GM12891 (cell line): Measurements from ENCODE around the gene TEKTIP1.
A peak's percentile ranks its signal among the peaks of the same experiment; 100 is the strongest.

Experiments
- DNase-seq: peaks from one replicate; pipeline ENCODE4 v3.0.0; 2011; ENCODE audit warnings: low spot score; ENCODE audit not compliant: insufficient read length
- FAIRE-seq: peaks from 2 replicates; lab custom pipeline; 2011; peaks lifted over from hg19 to GRCh38; lab: Jason Lieb, UNC
- PAX5 ChIP-seq: IDR thresholded peaks from 2 replicates; pipeline ENCODE4 v1.6.1; 2011; ENCODE audit warnings: low read length, moderate library complexity, mild to moderate bottlenecking; ENCODE audit not compliant: insufficient read depth, severe bottlenecking
- POLR2A ChIP-seq: IDR thresholded peaks from 2 replicates; pipeline ENCODE4 v1.6.1; 2011; ENCODE audit warnings: low read depth, low read length, control low read depth
- POLR2AphosphoS5 ChIP-seq: IDR thresholded peaks from 2 replicates; pipeline ENCODE4 v1.6.1; 2011; ENCODE audit warnings: low read depth, low read length, control low read depth
- POU2F2 ChIP-seq: IDR thresholded peaks from 2 replicates; pipeline ENCODE4 v1.6.1; 2011; ENCODE audit warnings: low read depth, mild to moderate bottlenecking, control low read depth, low read length, moderate library complexity
- SPI1 ChIP-seq: IDR thresholded peaks from 2 replicates; pipeline ENCODE4 v1.6.1; 2011; ENCODE audit warnings: low read depth, low read length, control low read depth
- TAF1 ChIP-seq: IDR thresholded peaks from 2 replicates; pipeline ENCODE4 v1.6.1; 2011; ENCODE audit warnings: low read depth, low read length, control low read depth

TEKTIP1 gene

DNA sequence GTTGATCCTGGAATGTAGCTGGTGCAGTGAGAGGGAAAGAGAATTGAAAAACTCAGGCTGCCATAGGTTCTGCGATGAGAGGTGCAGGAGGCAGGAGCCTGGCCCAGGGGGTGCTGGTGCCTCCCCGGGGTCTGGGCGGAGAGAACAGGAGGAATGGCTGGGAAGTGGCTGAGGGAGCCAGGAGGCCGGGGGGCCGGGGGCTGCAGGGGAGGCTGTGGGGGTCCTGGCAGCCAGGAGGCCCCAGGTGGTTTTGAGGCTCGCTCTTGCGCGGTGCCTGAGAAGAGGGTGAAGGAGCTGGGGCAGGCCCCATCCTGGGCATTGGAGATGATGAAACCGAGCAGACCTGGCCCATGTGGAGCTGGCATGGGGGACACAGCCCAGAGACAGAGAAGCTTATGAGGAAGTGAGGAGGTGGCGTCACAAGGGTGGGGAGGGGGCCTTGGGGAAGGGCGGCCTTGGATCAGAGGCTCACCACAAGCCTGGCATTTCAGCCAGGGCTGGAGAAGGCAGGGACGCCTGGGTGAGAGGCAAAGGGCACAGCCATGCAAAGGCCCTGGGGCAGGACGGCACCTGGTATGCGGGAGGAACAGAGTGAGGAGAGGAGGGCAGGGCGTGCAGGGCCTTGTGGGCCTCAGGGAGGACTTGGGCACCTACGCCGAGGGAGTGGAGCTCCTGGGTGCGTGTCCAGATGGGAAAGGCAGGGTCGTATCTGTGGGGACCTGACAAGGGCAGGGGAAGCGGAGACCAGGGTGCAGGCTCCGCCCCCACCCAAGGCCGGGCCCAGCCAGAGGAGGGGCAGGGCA is 1.3 kb upstream of the TEKTIP1 start:
- DNase-seq = no peak
- peak; percentile 2; the same call in 1 of the 2 replicates for TF ChIP-seq POLR2A
- no peak for TF ChIP-seq POLR2AphosphoS5
- no peak for FAIRE-seq

DNA sequence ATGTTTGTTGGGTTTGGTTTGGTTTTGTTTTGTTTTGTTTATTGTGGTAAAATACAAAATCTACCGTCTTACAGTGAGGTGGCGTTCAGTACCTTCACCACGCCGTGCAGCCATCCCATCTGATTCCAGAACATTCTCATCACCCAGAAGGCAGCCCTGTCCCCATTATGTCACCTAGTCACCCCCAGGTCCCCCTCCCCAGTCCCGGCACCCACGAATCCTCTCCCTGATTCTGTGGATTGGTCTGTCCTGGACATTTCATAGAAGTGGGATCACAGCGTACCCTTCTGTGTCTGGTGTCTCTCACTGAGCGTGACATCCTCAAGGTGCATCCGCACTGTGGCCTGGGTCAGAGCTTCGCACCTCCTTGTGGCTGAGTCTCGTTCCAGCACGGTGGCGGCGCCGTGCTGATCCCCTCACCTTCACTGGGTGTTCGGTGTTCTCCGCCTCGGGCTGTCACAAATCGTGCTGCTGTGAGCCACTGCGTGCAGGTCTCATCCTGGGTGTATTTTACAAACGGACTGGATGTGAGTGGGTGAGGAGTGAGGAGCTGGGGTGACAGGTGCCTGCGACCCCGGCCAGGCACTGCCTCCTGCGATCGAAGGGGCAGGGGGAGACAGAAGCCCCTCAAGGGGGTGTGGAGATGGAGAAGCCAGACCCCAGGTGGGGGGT is 580 bp upstream of the TEKTIP1 start:
- TF ChIP-seq PAX5 = no peak
- TF ChIP-seq POLR2AphosphoS5 = no peak; the same call in 1 of the 2 replicates
- TF ChIP-seq POLR2A = no peak; the same call in 1 of the 2 replicates
- TF ChIP-seq POU2F2 = no peak
- no peak for TF ChIP-seq SPI1
- TF ChIP-seq TAF1 = no peak
- FAIRE-seq = no peak
- DNase-seq = no peak

DNA sequence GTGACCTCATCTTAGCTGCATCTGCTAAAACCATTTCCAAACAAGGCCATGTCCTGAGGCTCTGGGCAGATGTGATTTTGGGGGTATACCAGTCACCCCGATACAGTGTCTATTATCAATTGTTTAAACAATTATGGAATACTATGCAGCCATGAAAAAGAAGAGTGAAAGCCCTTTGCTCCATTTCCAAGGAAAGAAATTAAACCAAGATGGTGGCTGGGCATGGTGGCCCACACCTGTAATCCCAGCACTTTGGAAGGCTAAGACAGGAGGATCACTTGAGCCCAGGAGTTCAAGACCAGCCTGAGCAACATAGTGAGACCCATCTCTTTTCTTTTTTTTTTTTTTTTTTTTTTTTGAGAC is 763 bp downstream of the TEKTIP1 start:
- no peak for FAIRE-seq

DNA sequence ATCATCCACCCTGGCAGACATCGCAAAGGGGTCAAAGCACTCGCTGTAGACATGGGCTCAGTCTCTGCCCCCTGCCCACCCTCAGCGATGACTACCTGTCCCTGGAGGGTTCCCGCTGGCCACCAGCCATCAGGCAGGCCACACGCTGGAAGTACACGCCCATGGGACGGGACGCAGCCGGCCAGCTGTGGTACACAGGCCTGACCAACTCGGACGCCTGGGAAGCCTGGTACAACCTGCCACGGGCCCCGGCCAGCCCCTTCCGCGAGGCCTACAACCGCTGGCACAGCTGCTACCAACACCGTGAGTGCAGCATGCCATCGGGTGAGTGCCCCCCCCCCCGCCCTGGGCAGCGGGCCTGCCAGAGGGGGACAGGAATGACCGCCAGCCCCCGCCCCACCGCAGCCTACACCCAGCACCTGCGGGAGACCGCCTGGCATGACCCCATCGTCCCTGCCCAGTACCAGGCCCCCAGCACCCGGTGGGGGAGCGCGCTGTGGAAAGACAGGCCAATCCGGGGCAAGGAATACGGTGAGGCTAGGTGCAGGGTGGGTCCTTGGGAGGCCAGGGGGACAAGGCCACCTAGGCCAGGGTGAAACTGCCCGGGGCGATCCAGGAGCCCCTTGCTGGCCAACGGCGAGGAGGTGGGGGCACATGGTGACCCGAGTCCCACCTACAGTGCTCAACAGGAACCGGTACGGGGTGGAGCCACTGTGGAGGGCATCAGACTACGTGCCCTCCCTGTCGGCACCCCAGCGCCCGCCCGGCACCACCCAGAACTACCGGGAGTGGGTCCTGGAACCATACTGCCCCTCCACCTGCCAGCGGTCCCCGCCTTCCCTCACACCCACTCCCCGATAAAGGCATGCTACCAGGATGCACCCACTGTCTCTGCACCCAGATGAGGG is 4.4 kb downstream of the TEKTIP1 start:
- FAIRE-seq (no peak), DNase-seq (no peak)
- no peak for TF ChIP-seq TAF1
- TF ChIP-seq POLR2AphosphoS5 = peak; percentile 51; the same call in 1 of the 2 replicates

More for the DNA sequence above, 763 bp downstream of the TEKTIP1 start:
- no peak for DNase-seq
- no peak for TF ChIP-seq POU2F2
- no peak for TF ChIP-seq PAX5
- TF ChIP-seq SPI1 = no peak
- TF ChIP-seq TAF1 = no peak
- TF ChIP-seq POLR2A = no peak
- no peak for TF ChIP-seq POLR2AphosphoS5

DNA sequence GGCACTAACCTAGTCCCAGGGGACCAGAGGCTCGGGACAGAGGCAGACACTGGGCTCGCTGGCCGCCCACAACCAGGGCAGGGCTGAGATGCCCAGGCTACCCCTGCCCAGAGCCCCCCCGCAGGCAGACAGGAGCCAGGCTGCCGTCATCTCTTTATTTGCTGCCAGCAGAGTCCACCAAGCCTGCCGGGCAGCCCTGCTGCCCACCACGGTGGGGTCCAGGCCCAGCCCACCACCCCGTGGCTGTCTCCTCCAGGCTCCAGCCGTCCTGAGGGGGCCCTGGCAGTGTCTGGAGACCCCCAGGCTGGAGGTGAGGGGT is 5.0 kb downstream of the TEKTIP1 start:
- no peak for DNase-seq
- TF ChIP-seq TAF1 = no peak
- no peak for TF ChIP-seq POLR2A
- no peak for TF ChIP-seq SPI1
- TF ChIP-seq POU2F2 = no peak
- no peak for TF ChIP-seq PAX5
- TF ChIP-seq POLR2AphosphoS5 = 0 out of 2 replicates have a peak, but pooled peaks have one; percentile 10
- FAIRE-seq = no peak

DNA sequence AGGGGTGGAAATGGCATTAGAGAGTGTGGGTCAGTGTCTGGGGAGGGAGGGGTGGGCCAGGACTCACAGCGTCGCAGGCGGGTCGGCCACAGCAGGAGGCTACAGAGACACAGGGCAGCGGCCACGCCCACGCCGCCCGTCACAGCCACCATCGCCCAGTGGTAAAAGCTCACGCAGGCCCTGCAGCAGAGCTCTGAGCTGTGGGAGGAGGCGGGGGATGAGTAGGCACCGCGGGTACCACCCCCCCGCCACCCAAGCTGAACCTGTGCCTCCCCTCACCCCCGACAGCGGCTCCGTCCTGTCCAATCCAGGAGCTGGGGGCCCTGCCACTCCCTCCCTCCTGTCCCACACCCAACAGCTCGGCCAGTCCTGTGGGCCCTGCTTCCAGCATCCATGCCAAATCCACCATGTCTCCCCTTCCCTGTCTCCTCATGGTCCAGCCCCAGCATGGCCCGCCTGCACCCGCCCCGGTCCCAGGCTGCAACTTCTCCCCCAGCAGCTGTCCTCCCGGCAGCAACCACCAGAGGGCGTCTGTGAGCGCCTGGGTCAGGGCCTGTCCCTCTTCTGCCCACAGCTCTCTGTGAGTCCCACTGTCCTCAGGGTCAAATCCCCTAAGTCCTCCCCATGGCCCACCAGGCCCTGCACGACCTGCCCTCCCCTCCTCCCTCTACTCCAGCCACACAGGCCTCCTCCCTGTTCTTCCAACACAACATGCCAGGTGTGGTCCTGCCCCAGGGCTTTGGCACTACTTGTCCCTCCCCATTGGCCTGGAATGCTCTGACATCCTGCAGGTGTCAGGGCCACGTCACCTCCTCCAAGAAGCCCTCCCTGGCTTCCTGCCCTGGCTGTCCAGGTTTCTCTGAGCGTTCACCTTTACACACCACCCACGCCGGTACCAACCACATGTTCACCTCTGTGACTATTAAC is 6.0 kb downstream of the TEKTIP1 start:
- DNase-seq (peak; percentile 91), FAIRE-seq (peak; percentile 81)
- TF ChIP-seq POLR2A (no peak), SPI1 (no peak), PAX5 (no peak), POLR2AphosphoS5 (no peak), POU2F2 (no peak), TAF1 (no peak)

DNA sequence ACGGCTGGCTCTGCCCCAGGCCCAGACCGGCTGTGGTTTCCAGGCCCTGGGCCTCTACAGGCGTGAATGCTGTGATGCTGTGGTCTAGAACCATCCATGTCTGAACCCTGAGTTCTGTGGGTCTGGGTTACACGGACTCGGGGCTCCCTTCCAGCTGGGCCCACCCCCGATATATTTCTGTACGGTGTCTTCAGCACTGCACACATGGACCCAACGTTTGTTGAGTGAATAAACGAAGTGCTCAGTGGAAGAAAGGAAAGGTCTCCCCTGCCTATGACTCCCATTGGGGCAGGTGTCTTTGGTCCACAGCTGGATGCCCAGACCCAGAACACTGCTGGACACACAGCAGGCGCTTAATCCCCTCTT is 6.7 kb downstream of the TEKTIP1 start:
- TF ChIP-seq TAF1 (no peak), POLR2AphosphoS5 (no peak), POLR2A (no peak), SPI1 (no peak), PAX5 (no peak), POU2F2 (no peak)
- DNase-seq (no peak), FAIRE-seq (no peak)

DNA sequence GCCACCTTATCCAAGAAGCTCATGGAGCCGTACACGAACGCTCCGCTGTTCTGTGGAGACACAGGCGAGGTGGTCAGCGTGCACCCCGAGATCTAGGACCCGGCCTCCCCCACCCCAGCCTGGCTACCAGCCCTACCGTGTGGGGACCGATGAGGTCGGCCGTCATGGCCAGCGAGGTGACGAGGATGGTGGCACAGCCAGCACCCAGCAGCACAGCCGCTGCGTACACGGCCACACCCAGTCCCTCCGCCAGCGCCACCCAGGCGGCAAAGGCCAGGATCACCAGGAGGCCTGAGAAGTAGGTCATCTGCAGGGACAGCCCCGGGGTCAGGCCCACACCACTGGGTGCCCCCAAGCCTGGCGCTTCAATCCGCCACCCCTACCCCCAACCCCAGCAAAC is 7.1 kb downstream of the TEKTIP1 start:
- DNase-seq (no peak), FAIRE-seq (no peak)
- TF ChIP-seq POU2F2 = no peak
- TF ChIP-seq TAF1 = no peak
- no peak for TF ChIP-seq POLR2A
- no peak for TF ChIP-seq POLR2AphosphoS5
- no peak for TF ChIP-seq SPI1
- TF ChIP-seq PAX5 = no peak

DNA sequence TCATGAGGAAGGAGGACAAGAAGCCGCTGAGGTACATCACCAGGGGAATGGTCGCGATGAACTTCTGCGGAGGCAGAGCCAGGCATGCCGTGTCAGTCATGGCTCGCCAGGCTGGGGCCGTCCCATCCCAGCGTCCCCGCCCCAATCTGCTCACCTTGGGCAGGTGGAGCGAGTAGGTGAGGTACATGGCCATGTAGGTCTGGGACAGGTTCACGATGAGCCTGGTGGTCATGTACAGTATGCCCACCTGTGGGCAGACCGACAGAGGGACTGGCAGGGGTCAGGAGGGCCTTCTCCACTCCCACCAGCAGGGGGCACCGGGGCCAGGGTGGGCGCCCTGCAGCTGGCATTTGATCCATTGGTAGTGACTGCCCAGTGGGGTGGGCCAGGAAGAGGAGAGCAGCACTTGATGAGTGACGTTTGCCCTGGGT is 8.3 kb downstream of the TEKTIP1 start:
- no peak for DNase-seq
- FAIRE-seq = peak; percentile 33
- TF ChIP-seq TAF1 (no peak), SPI1 (no peak), POLR2AphosphoS5 (no peak), POU2F2 (no peak), PAX5 (no peak), POLR2A (no peak)
